Measurements from ENCODE around the gene B2M. TPM values are rescaled to one million over a fixed set of nuclear protein-coding genes. Genes with fewer than 3 reads are reported as not detected.
"Not testable (repeated sequence)": the region's sequence is repeated elsewhere in the genome, so short reads cannot be mapped to it uniquely, and the experiment has no call there.

Gene B2M
- polyA plus RNA-seq, 2 donors = 499 to 1,202 TPM

- H3K36me3 ChIP-seq (ENCODE audit: control insufficient read depth in 2 of 2, insufficient read depth in 2 of 2, low read length in 1 of 2) = no peaks in the 10 kb centered on the region
- no peaks in the 10 kb centered on the region for H3K9me3 ChIP-seq (ENCODE audit: control insufficient read depth in 2 of 2, insufficient read depth in 1 of 2, low read depth in 1 of 2, low read length in 1 of 2)
- H3K27ac ChIP-seq (ENCODE audit: low read depth in 2 of 2, low read length in 1 of 2) = no peak overlapping the region
- H3K27me3 ChIP-seq (ENCODE audit: control insufficient read depth in 1 of 2, insufficient read depth in 2 of 2, low read length in 2 of 2) = no peaks in the 10 kb centered on the region
- no peak overlapping the region for H3K4me3 ChIP-seq (ENCODE audit: low read depth in 1 of 2, low read length in 2 of 2)
- H3K4me1 ChIP-seq (ENCODE audit: control insufficient read depth in 2 of 2, insufficient read depth in 2 of 2, low read length in 1 of 2) = no peaks in the 10 kb centered on the region
- 96 to 98% methylated on average over 2 of the region's 2 CpGs for WGBS, 2 donors
Observed at GRCh38 chr15:44673639-44674038, 37.7 kb upstream of the B2M start.

- H3K9me3 ChIP-seq (ENCODE audit: control insufficient read depth in 2 of 2, insufficient read depth in 1 of 2, low read depth in 1 of 2, low read length in 1 of 2) = no peaks in the 10 kb centered on the region
- no peak overlapping the region for H3K4me3 ChIP-seq (ENCODE audit: low read depth in 1 of 2, low read length in 2 of 2)
- WGBS, 2 donors = 78 to 82% methylated on average over 5 of the region's 5 CpGs
- H3K27me3 ChIP-seq (ENCODE audit: control insufficient read depth in 1 of 2, insufficient read depth in 2 of 2, low read length in 2 of 2) = no peaks in the 10 kb centered on the region
- H3K36me3 ChIP-seq (ENCODE audit: control insufficient read depth in 2 of 2, insufficient read depth in 2 of 2, low read length in 1 of 2) = no peaks in the 10 kb centered on the region
- H3K4me1 ChIP-seq (ENCODE audit: control insufficient read depth in 2 of 2, insufficient read depth in 2 of 2, low read length in 1 of 2) = no peaks in the 10 kb centered on the region
- H3K27ac ChIP-seq (ENCODE audit: low read depth in 2 of 2, low read length in 1 of 2) = no peak overlapping the region
Observed at GRCh38 chr15:44675911-44676310, 35.4 kb upstream of the B2M start.

GRCh38 chr15:44676676-44677075 is 34.6 kb upstream of the B2M start:
- Histone ChIP-seq H3K4me1 (ENCODE audit: control insufficient read depth in 2 of 2, insufficient read depth in 2 of 2, low read length in 1 of 2) (no peaks in the 10 kb centered on the region), H3K27ac (ENCODE audit: low read depth in 2 of 2, low read length in 1 of 2) (no peak overlapping the region), H3K4me3 (ENCODE audit: low read depth in 1 of 2, low read length in 2 of 2) (no peak overlapping the region), H3K9me3 (ENCODE audit: control insufficient read depth in 2 of 2, insufficient read depth in 1 of 2, low read depth in 1 of 2, low read length in 1 of 2) (no peaks in the 10 kb centered on the region), H3K27me3 (ENCODE audit: control insufficient read depth in 1 of 2, insufficient read depth in 2 of 2, low read length in 2 of 2) (no peaks in the 10 kb centered on the region), H3K36me3 (ENCODE audit: control insufficient read depth in 2 of 2, insufficient read depth in 2 of 2, low read length in 1 of 2) (no peaks in the 10 kb centered on the region)
- 50 to 65% methylated on average over 7 of the region's 7 CpGs for WGBS, 2 donors

- 81 to 84% methylated on average over 2 of the region's 2 CpGs for WGBS, 2 donors
- H3K27ac ChIP-seq (ENCODE audit: low read depth in 2 of 2, low read length in 1 of 2) = no peak overlapping the region
- peaks cover 0 to 3% of the 10 kb centered on the region in 2 donors for H3K4me1 ChIP-seq (ENCODE audit: control insufficient read depth in 2 of 2, insufficient read depth in 2 of 2, low read length in 1 of 2)
Observed at GRCh38 chr15:44682211-44682610, 29.1 kb upstream of the B2M start.

GRCh38 chr15:44682809-44683682 is 28.3 kb upstream of the B2M start:
- H3K9me3 ChIP-seq (ENCODE audit: control insufficient read depth in 2 of 2, insufficient read depth in 1 of 2, low read depth in 1 of 2, low read length in 1 of 2); H3K4me1 ChIP-seq (ENCODE audit: control insufficient read depth in 2 of 2, insufficient read depth in 2 of 2, low read length in 1 of 2); H3K27me3 ChIP-seq (ENCODE audit: control insufficient read depth in 1 of 2, insufficient read depth in 2 of 2, low read length in 2 of 2); H3K36me3 ChIP-seq (ENCODE audit: control insufficient read depth in 2 of 2, insufficient read depth in 2 of 2, low read length in 1 of 2); H3K4me3 ChIP-seq (ENCODE audit: low read depth in 1 of 2, low read length in 2 of 2); H3K27ac ChIP-seq (ENCODE audit: low read depth in 2 of 2, low read length in 1 of 2): not testable (repeated sequence)
- WGBS, 2 donors = 27 to 30% methylated on average over 8 of the region's 8 CpGs

More at GRCh38 chr15:44682211-44682610, 29.1 kb upstream of the B2M start:
- Histone ChIP-seq H3K36me3 (ENCODE audit: control insufficient read depth in 2 of 2, insufficient read depth in 2 of 2, low read length in 1 of 2) (no peaks in the 10 kb centered on the region), H3K27me3 (ENCODE audit: control insufficient read depth in 1 of 2, insufficient read depth in 2 of 2, low read length in 2 of 2) (no peaks in the 10 kb centered on the region), H3K9me3 (ENCODE audit: control insufficient read depth in 2 of 2, insufficient read depth in 1 of 2, low read depth in 1 of 2, low read length in 1 of 2) (no peaks in the 10 kb centered on the region), H3K4me3 (ENCODE audit: low read depth in 1 of 2, low read length in 2 of 2) (no peak overlapping the region)

GRCh38 chr15:44689318-44689717 is 22.0 kb upstream of the B2M start:
- 81 to 82% methylated on average over 2 of the region's 2 CpGs for WGBS, 2 donors
- H3K9me3 ChIP-seq (ENCODE audit: control insufficient read depth in 2 of 2, insufficient read depth in 1 of 2, low read depth in 1 of 2, low read length in 1 of 2); H3K4me3 ChIP-seq (ENCODE audit: low read depth in 1 of 2, low read length in 2 of 2); H3K36me3 ChIP-seq (ENCODE audit: control insufficient read depth in 2 of 2, insufficient read depth in 2 of 2, low read length in 1 of 2); H3K4me1 ChIP-seq (ENCODE audit: control insufficient read depth in 2 of 2, insufficient read depth in 2 of 2, low read length in 1 of 2); H3K27ac ChIP-seq (ENCODE audit: low read depth in 2 of 2, low read length in 1 of 2); H3K27me3 ChIP-seq (ENCODE audit: control insufficient read depth in 1 of 2, insufficient read depth in 2 of 2, low read length in 2 of 2): not testable (repeated sequence)

- H3K4me3 ChIP-seq (ENCODE audit: low read depth in 1 of 2, low read length in 2 of 2); H3K9me3 ChIP-seq (ENCODE audit: control insufficient read depth in 2 of 2, insufficient read depth in 1 of 2, low read depth in 1 of 2, low read length in 1 of 2); H3K4me1 ChIP-seq (ENCODE audit: control insufficient read depth in 2 of 2, insufficient read depth in 2 of 2, low read length in 1 of 2); H3K27ac ChIP-seq (ENCODE audit: low read depth in 2 of 2, low read length in 1 of 2); H3K36me3 ChIP-seq (ENCODE audit: control insufficient read depth in 2 of 2, insufficient read depth in 2 of 2, low read length in 1 of 2); H3K27me3 ChIP-seq (ENCODE audit: control insufficient read depth in 1 of 2, insufficient read depth in 2 of 2, low read length in 2 of 2): not testable (repeated sequence)
- 50% methylated on average over 1 of the region's 1 CpG for WGBS, 2 donors
Observed at GRCh38 chr15:44690245-44690644, 21.1 kb upstream of the B2M start.

- Histone ChIP-seq H3K4me3 (ENCODE audit: low read depth in 1 of 2, low read length in 2 of 2) (no peak overlapping the region), H3K27ac (ENCODE audit: low read depth in 2 of 2, low read length in 1 of 2) (no peak overlapping the region), H3K27me3 (ENCODE audit: control insufficient read depth in 1 of 2, insufficient read depth in 2 of 2, low read length in 2 of 2) (no peaks in the 10 kb centered on the region), H3K4me1 (ENCODE audit: control insufficient read depth in 2 of 2, insufficient read depth in 2 of 2, low read length in 1 of 2) (no peaks in the 10 kb centered on the region), H3K9me3 (ENCODE audit: control insufficient read depth in 2 of 2, insufficient read depth in 1 of 2, low read depth in 1 of 2, low read length in 1 of 2) (no peaks in the 10 kb centered on the region), H3K36me3 (ENCODE audit: control insufficient read depth in 2 of 2, insufficient read depth in 2 of 2, low read length in 1 of 2) (no peaks in the 10 kb centered on the region)
- 96 to 100% methylated on average over 1 of the region's 1 CpG for WGBS, 2 donors
Observed at GRCh38 chr15:44692659-44693058, 18.7 kb upstream of the B2M start.

- Histone ChIP-seq H3K4me3 (ENCODE audit: low read depth in 1 of 2, low read length in 2 of 2) (no peak overlapping the region), H3K9me3 (ENCODE audit: control insufficient read depth in 2 of 2, insufficient read depth in 1 of 2, low read depth in 1 of 2, low read length in 1 of 2) (no peaks in the 10 kb centered on the region), H3K36me3 (ENCODE audit: control insufficient read depth in 2 of 2, insufficient read depth in 2 of 2, low read length in 1 of 2) (no peaks in the 10 kb centered on the region), H3K4me1 (ENCODE audit: control insufficient read depth in 2 of 2, insufficient read depth in 2 of 2, low read length in 1 of 2) (no peaks in the 10 kb centered on the region), H3K27me3 (ENCODE audit: control insufficient read depth in 1 of 2, insufficient read depth in 2 of 2, low read length in 2 of 2) (no peaks in the 10 kb centered on the region), H3K27ac (ENCODE audit: low read depth in 2 of 2, low read length in 1 of 2) (no peak overlapping the region)
- 89 to 90% methylated on average over 4 of the region's 4 CpGs for WGBS, 2 donors
Observed at GRCh38 chr15:44694416-44694815, 16.9 kb upstream of the B2M start.

- no peak overlapping the region for H3K27ac ChIP-seq (ENCODE audit: low read depth in 2 of 2, low read length in 1 of 2)
- no peak overlapping the region for H3K4me3 ChIP-seq (ENCODE audit: low read depth in 1 of 2, low read length in 2 of 2)
- H3K36me3 ChIP-seq (ENCODE audit: control insufficient read depth in 2 of 2, insufficient read depth in 2 of 2, low read length in 1 of 2) = no peaks in the 10 kb centered on the region
- no peaks in the 10 kb centered on the region for H3K4me1 ChIP-seq (ENCODE audit: control insufficient read depth in 2 of 2, insufficient read depth in 2 of 2, low read length in 1 of 2)
- H3K27me3 ChIP-seq (ENCODE audit: control insufficient read depth in 1 of 2, insufficient read depth in 2 of 2, low read length in 2 of 2) = no peaks in the 10 kb centered on the region
- no peaks in the 10 kb centered on the region for H3K9me3 ChIP-seq (ENCODE audit: control insufficient read depth in 2 of 2, insufficient read depth in 1 of 2, low read depth in 1 of 2, low read length in 1 of 2)
- 68 to 73% methylated on average over 3 of the region's 3 CpGs for WGBS, 2 donors
Observed at GRCh38 chr15:44695294-44695693, 16.0 kb upstream of the B2M start.
